Brain pericyte (primary cell): ENCODE measurements around the gene SCRN3.
"Not testable (repeated sequence)": the region's sequence is repeated elsewhere in the genome, so short reads cannot be mapped to it uniquely, and the experiment has no call there.

Experiments
- DNase-seq: peaks from one replicate; pipeline ENCODE4 v3.0.0-alpha.2; 2012; ENCODE audit warnings: low read depth, low spot score

SCRN3 gene

GRCh38 chr2:174403628-174404027, 8.1 kb downstream of the SCRN3 start:
- DNase-seq = no peak

GRCh38 chr2:174410039-174410438, 14.5 kb downstream of the SCRN3 start:
- not testable (repeated sequence) for DNase-seq

- DNase-seq = no peak
Measured at GRCh38 chr2:174412256-174412655, 16.7 kb downstream of the SCRN3 start.

- no peak for DNase-seq
Measured at GRCh38 chr2:174428214-174428613, 32.7 kb downstream of the SCRN3 start.

- DNase-seq = no peak
Measured at GRCh38 chr2:174430066-174430465, 34.5 kb downstream of the SCRN3 start.

GRCh38 chr2:174431902-174432301, 36.4 kb downstream of the SCRN3 start:
- no peak for DNase-seq

- no peak for DNase-seq
Measured at GRCh38 chr2:174436351-174436750, 40.8 kb downstream of the SCRN3 start.

- no peak for DNase-seq
Measured at GRCh38 chr2:174438146-174438886, 42.8 kb downstream of the SCRN3 start.

GRCh38 chr2:174439323-174439722, 43.8 kb downstream of the SCRN3 start:
- no peak for DNase-seq

GRCh38 chr2:174439950-174440349, 44.4 kb downstream of the SCRN3 start:
- DNase-seq = no peak

- no peak for DNase-seq
Measured at GRCh38 chr2:174442546-174443510, 47.3 kb downstream of the SCRN3 start.

- no peak for DNase-seq
Measured at GRCh38 chr2:174444761-174445160, 49.2 kb downstream of the SCRN3 start.

- DNase-seq = no peak
Measured at GRCh38 chr2:174445248-174445647, 49.7 kb downstream of the SCRN3 start.

GRCh38 chr2:174446531-174446930, 51.0 kb downstream of the SCRN3 start:
- no peak for DNase-seq

GRCh38 chr2:174449033-174449432, 53.5 kb downstream of the SCRN3 start:
- no peak for DNase-seq

GRCh38 chr2:174450021-174450816, 54.7 kb downstream of the SCRN3 start:
- DNase-seq = no peak

GRCh38 chr2:174454566-174454965, 59.0 kb downstream of the SCRN3 start:
- DNase-seq = no peak

- DNase-seq = no peak
Measured at GRCh38 chr2:174461221-174461620, 65.7 kb downstream of the SCRN3 start.

- DNase-seq = no peak
Measured at GRCh38 chr2:174465327-174465726, 69.8 kb downstream of the SCRN3 start.

GRCh38 chr2:174473796-174474195, 78.3 kb downstream of the SCRN3 start:
- no peak for DNase-seq

GRCh38 chr2:174477759-174478158, 82.2 kb downstream of the SCRN3 start:
- DNase-seq = no peak
